VCaP (cell line): Measurements from ENCODE around the gene CREB3.

Source experiments
- H3K27ac ChIP-seq: fragments of 450-650 bp; 2 replicates; pipeline ENCODE4 v1.5.1; 2017
- CTCF ChIP-seq: fragments of 450-650 bp; conservative IDR thresholded peaks from 2 replicates; pipeline ENCODE4 v1.5.1; 2017; ENCODE audit warnings: mild to moderate bottlenecking, moderate library complexity

The CREB3 gene

GRCh38 chr9:35734096-35734495, 1.6 kb downstream of the CREB3 start:
- H3K27ac ChIP-seq, result peak overlapping the region; percentile 96
- TF ChIP-seq CTCF, result no peak

GRCh38 chr9:35736201-35736633, 3.8 kb downstream of the CREB3 start:
- peak; percentile 95 for TF ChIP-seq CTCF
- H3K27ac ChIP-seq, result 0 out of 2 replicates have a peak overlapping the region, but pooled peaks have one; percentile 12

GRCh38 chr9:35737143-35737542, 4.7 kb downstream of the CREB3 start:
- TF ChIP-seq CTCF, result no peak
- H3K27ac ChIP-seq, result no peak overlapping the region

- no peak for TF ChIP-seq CTCF
- no peak overlapping the region for H3K27ac ChIP-seq
Measured at GRCh38 chr9:35738186-35738585, 5.7 kb downstream of the CREB3 start.

- no peak for TF ChIP-seq CTCF
- H3K27ac ChIP-seq, result no peak overlapping the region
Measured at GRCh38 chr9:35738924-35739323, 6.5 kb downstream of the CREB3 start.

GRCh38 chr9:35740243-35740642, 7.8 kb downstream of the CREB3 start:
- TF ChIP-seq CTCF, result no peak

GRCh38 chr9:35741740-35742139, 9.3 kb downstream of the CREB3 start:
- TF ChIP-seq CTCF, result no peak
- H3K27ac ChIP-seq, result no peak overlapping the region

More at GRCh38 chr9:35740243-35740642, 7.8 kb downstream of the CREB3 start:
- no peak overlapping the region for H3K27ac ChIP-seq
